HepG2 (cell line): ENCODE measurements around the gene ZNF318. TPM values are rescaled to one million over a fixed set of nuclear protein-coding genes. Genes with fewer than 3 reads are reported as not detected.

ENCODE experiments used
- BCL6 ChIP-seq: IDR thresholded peaks from 2 replicates; pipeline ENCODE4 v1.6.1; 2016; ENCODE audit warnings: missing genetic modification reagents, missing compliant biosample characterization
- ETV5 ChIP-seq: IDR thresholded peaks from 2 replicates; pipeline ENCODE4 v1.6.1; 2018; ENCODE audit warnings: missing biosample characterization, missing genetic modification reagents, inconsistent platforms, borderline replicate concordance
- NR2F2 ChIP-seq: IDR thresholded peaks from 2 replicates; pipeline ENCODE4 v1.6.1; 2012; ENCODE audit warnings: low read depth, inconsistent platforms, borderline replicate concordance
- RARA ChIP-seq: IDR thresholded peaks from 2 replicates; pipeline ENCODE4 v1.6.1; 2016; ENCODE audit warnings: missing genetic modification reagents, missing compliant biosample characterization
- SUZ12 ChIP-seq: fragments of 150-350 bp; IDR thresholded peaks from 2 replicates; pipeline ENCODE4 v1.6.1; 2014; ENCODE audit warnings: low read depth, low read length
- TRIM24 ChIP-seq: sonication (generic); formaldehyde crosslinking; IDR thresholded peaks from 2 replicates; pipeline ENCODE4 v1.8.0; 2022; ENCODE audit warnings: mild to moderate bottlenecking, missing genetic modification reagents
- ZBTB7B ChIP-seq: sonication (generic); formaldehyde crosslinking; IDR thresholded peaks from 2 replicates; pipeline ENCODE4 v1.4.0; 2020; ENCODE audit warnings: missing genetic modification reagents
- ZFP36L1 ChIP-seq: sonication (generic); formaldehyde crosslinking; IDR thresholded peaks from 2 replicates; pipeline ENCODE4 v1.8.0; 2022; ENCODE audit warnings: mild to moderate bottlenecking, missing genetic modification reagents, moderate library complexity
- ZFP90 ChIP-seq: sonication (generic); formaldehyde crosslinking; IDR thresholded peaks from 2 replicates; pipeline ENCODE4 v1.8.0; 2022; ENCODE audit warnings: missing genetic modification reagents, mild to moderate bottlenecking, inconsistent platforms, borderline replicate concordance
- ZNF124 ChIP-seq: sonication (generic); formaldehyde crosslinking; IDR thresholded peaks from 2 replicates; pipeline ENCODE4 v1.4.0; 2020; ENCODE audit warnings: missing genetic modification reagents
- polyA plus RNA-seq, 8 experiments: library from polyadenylated mRNA; depleted of rRNA in 3 of 8; stranded (reverse) in 7 of 8; unstranded in 1 of 8; fragments of >200 nt; fragmentation: Illumina TruSeq in 4 of 8; extraction: Trizol in 4 of 8; gene quantifications; 2 replicates each; pipeline versions ENCODE4 v1.2.1 to v1.2.3, GENCODE V29; 2011 to 2016; ENCODE audit warnings: low read depth in 4 of 8, missing spikeins in 1 of 8, mixed read lengths in 1 of 8; ENCODE audit not compliant: insufficient read depth in 1 of 8
- total RNA-seq, 5 experiments: library from RNA; depleted of rRNA; stranded (reverse); fragments of >200 nt; fragmentation: Illumina TruSeq; extraction: Trizol; gene quantifications; 2 replicates each; pipeline ENCODE4 v1.2.3, GENCODE V29; 2016; ENCODE audit warnings: low read depth in 1 of 5
- TF ChIP-seq, protein P1 (sequence below): sonication (generic); formaldehyde crosslinking; IDR thresholded peaks from 2 replicates; pipeline ENCODE4 v1.4.0; 2020; ENCODE audit warnings: missing genetic modification reagents, borderline replicate concordance
- TF ChIP-seq, protein P2 (sequence below): sonication (generic); formaldehyde crosslinking; IDR thresholded peaks from 2 replicates; pipeline ENCODE4 v1.8.0; 2022; ENCODE audit warnings: mild to moderate bottlenecking, missing genetic modification reagents
- TF ChIP-seq, protein P3 (sequence below): IDR thresholded peaks from 2 replicates; pipeline ENCODE4 v1.6.1; 2012; ENCODE audit warnings: low read length, improper control_type of control experiment
- TF ChIP-seq, protein P4 (sequence below): IDR thresholded peaks from 2 replicates; pipeline ENCODE4 v1.6.1; 2012; ENCODE audit warnings: inconsistent platforms
- TF ChIP-seq, protein P5 (sequence below): IDR thresholded peaks from 2 replicates; pipeline ENCODE4 v1.6.1; 2016; ENCODE audit warnings: missing genetic modification reagents, missing compliant biosample characterization
- TF ChIP-seq, protein P6 (sequence below): sonication (generic); formaldehyde crosslinking; IDR thresholded peaks from 2 replicates; pipeline ENCODE4 v1.5.0; 2020; ENCODE audit warnings: missing genetic modification reagents
- TF ChIP-seq, protein P7 (sequence below): sonication (generic); formaldehyde crosslinking; IDR thresholded peaks from 2 replicates; pipeline ENCODE4 v1.4.0; 2020; ENCODE audit warnings: missing genetic modification reagents

The ZNF318 gene
- total and polyA plus RNA-seq, 2 of the 13 experiments (the other 11 are each of a cell fraction or from before 2014, with no cell fraction given) = 13.0 to 14.5 TPM

DNA sequence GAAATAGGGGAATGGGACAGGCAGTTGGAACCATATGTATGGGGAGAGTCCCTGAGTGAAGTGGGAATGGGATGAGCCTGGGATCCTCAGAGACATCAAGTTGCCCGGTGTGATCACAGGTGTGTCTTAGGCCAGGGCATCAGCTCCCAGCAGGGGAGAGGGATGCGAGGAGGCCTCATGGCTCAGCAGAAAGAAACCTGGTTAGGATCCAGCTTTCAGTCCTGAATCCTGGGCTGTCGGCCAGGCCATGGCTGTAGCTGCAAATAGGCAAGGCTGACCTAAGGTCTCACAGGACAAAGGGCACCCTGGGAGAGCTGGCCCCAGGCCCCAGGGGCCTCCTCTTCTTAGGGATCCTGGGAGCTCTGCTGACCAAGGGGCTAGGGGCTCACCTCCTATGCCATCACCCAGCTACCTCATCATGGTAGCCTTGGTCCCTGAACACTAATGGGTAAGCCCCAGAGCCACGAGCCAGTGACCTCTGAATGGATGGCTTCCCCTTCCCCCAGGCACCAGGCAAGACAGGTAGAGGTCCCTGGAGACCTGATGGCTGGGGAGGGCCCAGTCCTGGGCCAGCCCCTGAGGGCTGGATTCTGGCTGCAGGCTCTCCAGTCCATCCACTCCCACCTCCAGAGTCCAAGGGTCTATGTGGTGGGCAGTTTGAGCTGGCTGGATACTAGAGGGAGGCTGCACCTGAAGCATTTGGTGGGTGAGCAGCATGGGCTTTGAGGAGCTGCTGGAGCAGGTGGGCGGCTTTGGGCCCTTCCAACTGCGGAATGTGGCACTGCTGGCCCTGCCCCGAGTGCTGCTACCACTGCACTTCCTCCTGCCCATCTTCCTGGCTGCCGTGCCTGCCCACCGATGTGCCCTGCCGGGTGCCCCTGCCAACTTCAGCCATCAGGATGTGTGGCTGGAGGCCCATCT lies 71.5 kb downstream of the ZNF318 start, which contains the start of gene SLC22A7 (continued):
- TF ChIP-seq TRIM24 (CRISPR knock-in tag) (no peak), ZFP90 (CRISPR knock-in tag) (0 out of 2 replicates have a peak, but pooled peaks have one; percentile 17), RARA (peak; percentile 56), NR2F2 (peak; percentile 55; the same call in 1 of the 2 replicates), ZBTB7B (CRISPR knock-in tag) (peak; percentile 85), ZNF124 (CRISPR knock-in tag) (peak; percentile 16; the same call in 1 of the 2 replicates), BCL6 (peak; percentile 33; the same call in 1 of the 2 replicates), ZFP36L1 (CRISPR knock-in tag) (0 out of 2 replicates have a peak, but pooled peaks have one; percentile 2), SUZ12 (no peak), ETV5 (CRISPR knock-in tag) (peak; percentile 11; the same call in 1 of the 2 replicates)
- TF ChIP-seq, protein P1, sequence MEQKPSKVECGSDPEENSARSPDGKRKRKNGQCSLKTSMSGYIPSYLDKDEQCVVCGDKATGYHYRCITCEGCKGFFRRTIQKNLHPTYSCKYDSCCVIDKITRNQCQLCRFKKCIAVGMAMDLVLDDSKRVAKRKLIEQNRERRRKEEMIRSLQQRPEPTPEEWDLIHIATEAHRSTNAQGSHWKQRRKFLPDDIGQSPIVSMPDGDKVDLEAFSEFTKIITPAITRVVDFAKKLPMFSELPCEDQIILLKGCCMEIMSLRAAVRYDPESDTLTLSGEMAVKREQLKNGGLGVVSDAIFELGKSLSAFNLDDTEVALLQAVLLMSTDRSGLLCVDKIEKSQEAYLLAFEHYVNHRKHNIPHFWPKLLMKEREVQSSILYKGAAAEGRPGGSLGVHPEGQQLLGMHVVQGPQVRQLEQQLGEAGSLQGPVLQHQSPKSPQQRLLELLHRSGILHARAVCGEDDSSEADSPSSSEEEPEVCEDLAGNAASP (CRISPR knock-in tag) = peak; percentile 66; the same call in 1 of the 2 replicates
- TF ChIP-seq, protein P2, sequence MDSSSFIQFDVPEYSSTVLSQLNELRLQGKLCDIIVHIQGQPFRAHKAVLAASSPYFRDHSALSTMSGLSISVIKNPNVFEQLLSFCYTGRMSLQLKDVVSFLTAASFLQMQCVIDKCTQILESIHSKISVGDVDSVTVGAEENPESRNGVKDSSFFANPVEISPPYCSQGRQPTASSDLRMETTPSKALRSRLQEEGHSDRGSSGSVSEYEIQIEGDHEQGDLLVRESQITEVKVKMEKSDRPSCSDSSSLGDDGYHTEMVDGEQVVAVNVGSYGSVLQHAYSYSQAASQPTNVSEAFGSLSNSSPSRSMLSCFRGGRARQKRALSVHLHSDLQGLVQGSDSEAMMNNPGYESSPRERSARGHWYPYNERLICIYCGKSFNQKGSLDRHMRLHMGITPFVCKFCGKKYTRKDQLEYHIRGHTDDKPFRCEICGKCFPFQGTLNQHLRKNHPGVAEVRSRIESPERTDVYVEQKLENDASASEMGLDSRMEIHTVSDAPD (CRISPR knock-in tag) = 0 out of 2 replicates have a peak, but pooled peaks have one; percentile 57
- TF ChIP-seq, protein P3, sequence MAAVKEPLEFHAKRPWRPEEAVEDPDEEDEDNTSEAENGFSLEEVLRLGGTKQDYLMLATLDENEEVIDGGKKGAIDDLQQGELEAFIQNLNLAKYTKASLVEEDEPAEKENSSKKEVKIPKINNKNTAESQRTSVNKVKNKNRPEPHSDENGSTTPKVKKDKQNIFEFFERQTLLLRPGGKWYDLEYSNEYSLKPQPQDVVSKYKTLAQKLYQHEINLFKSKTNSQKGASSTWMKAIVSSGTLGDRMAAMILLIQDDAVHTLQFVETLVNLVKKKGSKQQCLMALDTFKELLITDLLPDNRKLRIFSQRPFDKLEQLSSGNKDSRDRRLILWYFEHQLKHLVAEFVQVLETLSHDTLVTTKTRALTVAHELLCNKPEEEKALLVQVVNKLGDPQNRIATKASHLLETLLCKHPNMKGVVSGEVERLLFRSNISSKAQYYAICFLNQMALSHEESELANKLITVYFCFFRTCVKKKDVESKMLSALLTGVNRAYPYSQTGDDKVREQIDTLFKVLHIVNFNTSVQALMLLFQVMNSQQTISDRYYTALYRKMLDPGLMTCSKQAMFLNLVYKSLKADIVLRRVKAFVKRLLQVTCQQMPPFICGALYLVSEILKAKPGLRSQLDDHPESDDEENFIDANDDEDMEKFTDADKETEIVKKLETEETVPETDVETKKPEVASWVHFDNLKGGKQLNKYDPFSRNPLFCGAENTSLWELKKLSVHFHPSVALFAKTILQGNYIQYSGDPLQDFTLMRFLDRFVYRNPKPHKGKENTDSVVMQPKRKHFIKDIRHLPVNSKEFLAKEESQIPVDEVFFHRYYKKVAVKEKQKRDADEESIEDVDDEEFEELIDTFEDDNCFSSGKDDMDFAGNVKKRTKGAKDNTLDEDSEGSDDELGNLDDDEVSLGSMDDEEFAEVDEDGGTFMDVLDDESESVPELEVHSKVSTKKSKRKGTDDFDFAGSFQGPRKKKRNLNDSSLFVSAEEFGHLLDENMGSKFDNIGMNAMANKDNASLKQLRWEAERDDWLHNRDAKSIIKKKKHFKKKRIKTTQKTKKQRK = no peak
- TF ChIP-seq, protein P4, sequence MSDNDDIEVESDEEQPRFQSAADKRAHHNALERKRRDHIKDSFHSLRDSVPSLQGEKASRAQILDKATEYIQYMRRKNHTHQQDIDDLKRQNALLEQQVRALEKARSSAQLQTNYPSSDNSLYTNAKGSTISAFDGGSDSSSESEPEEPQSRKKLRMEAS = peak; percentile 17
- TF ChIP-seq, protein P5, sequence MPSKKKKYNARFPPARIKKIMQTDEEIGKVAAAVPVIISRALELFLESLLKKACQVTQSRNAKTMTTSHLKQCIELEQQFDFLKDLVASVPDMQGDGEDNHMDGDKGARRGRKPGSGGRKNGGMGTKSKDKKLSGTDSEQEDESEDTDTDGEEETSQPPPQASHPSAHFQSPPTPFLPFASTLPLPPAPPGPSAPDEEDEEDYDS (CRISPR knock-in tag) = peak; percentile 28; the same call in 1 of the 2 replicates
- TF ChIP-seq, protein P6, sequence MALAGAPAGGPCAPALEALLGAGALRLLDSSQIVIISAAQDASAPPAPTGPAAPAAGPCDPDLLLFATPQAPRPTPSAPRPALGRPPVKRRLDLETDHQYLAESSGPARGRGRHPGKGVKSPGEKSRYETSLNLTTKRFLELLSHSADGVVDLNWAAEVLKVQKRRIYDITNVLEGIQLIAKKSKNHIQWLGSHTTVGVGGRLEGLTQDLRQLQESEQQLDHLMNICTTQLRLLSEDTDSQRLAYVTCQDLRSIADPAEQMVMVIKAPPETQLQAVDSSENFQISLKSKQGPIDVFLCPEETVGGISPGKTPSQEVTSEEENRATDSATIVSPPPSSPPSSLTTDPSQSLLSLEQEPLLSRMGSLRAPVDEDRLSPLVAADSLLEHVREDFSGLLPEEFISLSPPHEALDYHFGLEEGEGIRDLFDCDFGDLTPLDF (CRISPR knock-in tag) = no peak
- TF ChIP-seq, protein P7, sequence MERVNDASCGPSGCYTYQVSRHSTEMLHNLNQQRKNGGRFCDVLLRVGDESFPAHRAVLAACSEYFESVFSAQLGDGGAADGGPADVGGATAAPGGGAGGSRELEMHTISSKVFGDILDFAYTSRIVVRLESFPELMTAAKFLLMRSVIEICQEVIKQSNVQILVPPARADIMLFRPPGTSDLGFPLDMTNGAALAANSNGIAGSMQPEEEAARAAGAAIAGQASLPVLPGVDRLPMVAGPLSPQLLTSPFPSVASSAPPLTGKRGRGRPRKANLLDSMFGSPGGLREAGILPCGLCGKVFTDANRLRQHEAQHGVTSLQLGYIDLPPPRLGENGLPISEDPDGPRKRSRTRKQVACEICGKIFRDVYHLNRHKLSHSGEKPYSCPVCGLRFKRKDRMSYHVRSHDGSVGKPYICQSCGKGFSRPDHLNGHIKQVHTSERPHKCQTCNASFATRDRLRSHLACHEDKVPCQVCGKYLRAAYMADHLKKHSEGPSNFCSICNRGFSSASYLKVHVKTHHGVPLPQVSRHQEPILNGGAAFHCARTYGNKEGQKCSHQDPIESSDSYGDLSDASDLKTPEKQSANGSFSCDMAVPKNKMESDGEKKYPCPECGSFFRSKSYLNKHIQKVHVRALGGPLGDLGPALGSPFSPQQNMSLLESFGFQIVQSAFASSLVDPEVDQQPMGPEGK (CRISPR knock-in tag) = peak; percentile 66
